Stimulated activated CD4-positive, alpha-beta T cell treated with anti-CD3 and anti-CD28 coated beads, Interleukin-1b, Interleukin-23, amount 100 ng/mL, for 4 hours (primary cell): Measurements from ENCODE around the gene SLC5A2.
"Not testable (repeated sequence)": the region's sequence is repeated elsewhere in the genome, so short reads cannot be mapped to it uniquely, and the experiment has no call there.

Source experiments
- DNase-seq, 2 donors: peaks; one replicate each; pipeline ENCODE4 v3.0.0-alpha.2; 2020; ENCODE audit warnings: low read depth in 2 of 2

The SLC5A2 gene

GRCh38 chr16:31529108-31529936 is 46.4 kb downstream of the SLC5A2 start:
- DNase-seq = peak in 1 of 2 donors; percentile 14

DNA sequence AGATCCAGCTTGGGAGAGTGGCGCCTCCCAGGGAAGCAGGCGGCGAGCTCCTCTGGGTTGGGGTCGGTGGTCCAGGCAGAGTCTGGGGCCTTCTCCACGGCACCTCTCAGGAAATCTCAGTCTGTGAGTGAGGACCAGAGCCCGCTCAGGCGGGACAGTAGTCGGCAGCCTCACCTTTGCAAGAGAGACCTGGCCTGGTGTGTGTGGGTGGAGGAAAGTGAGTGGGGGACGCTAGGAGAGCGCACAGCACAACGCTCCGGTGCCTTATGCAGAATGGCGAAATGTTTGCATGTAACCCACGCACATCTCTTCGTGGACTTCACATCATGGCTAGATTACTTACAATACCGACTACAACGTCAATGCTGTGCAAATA is 47.0 kb downstream of the SLC5A2 start:
- DNase-seq = no peak

- DNase-seq = no peak
Measured at GRCh38 chr16:31530405-31530804, 47.5 kb downstream of the SLC5A2 start.

- DNase-seq = no peak
Measured at GRCh38 chr16:31531096-31531495, 48.2 kb downstream of the SLC5A2 start.

- no peak for DNase-seq
Measured at GRCh38 chr16:31532120-31532519, 49.2 kb downstream of the SLC5A2 start.

DNA sequence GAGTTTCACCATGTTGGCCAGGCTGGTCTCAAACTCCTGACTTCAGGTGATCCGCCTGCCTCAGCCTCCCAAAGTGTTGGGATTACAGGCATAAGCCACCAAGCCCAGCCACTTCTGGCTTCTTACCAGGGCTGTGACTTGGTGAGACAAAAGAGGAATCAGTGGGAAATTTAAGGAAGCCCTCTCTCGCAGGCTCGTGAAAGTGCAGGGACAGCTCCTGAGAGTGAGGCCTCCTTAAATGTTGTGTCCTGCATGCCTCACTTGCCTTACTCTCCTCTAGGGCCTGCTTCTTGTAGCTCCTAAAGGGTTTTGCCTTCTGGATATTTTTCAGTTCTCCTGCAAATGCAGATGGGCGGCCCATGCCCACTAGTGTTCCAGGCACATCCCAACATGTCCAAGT is 50.0 kb downstream of the SLC5A2 start:
- DNase-seq = no peak

DNA sequence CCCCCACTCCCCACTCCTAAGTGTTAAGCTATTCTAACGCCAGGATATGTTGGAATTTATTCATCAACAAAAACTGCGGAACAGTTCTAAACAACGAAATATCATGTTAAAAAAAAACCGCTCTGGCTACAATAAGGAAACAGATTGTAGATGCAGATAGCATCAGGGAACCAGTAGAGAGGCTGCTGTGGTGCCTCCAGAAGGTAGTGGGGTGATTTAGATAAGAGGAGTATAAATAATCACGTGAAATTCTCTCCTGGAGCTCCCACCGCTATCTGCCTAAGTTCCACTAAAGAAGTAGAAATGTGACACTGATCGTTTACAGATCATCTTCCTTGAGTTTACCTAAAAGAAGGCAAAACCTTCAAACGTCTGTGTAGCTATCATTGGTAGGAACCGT is 52.8 kb downstream of the SLC5A2 start:
- no peak for DNase-seq

GRCh38 chr16:31536804-31537361 is 54.0 kb downstream of the SLC5A2 start:
- DNase-seq = no peak

DNA sequence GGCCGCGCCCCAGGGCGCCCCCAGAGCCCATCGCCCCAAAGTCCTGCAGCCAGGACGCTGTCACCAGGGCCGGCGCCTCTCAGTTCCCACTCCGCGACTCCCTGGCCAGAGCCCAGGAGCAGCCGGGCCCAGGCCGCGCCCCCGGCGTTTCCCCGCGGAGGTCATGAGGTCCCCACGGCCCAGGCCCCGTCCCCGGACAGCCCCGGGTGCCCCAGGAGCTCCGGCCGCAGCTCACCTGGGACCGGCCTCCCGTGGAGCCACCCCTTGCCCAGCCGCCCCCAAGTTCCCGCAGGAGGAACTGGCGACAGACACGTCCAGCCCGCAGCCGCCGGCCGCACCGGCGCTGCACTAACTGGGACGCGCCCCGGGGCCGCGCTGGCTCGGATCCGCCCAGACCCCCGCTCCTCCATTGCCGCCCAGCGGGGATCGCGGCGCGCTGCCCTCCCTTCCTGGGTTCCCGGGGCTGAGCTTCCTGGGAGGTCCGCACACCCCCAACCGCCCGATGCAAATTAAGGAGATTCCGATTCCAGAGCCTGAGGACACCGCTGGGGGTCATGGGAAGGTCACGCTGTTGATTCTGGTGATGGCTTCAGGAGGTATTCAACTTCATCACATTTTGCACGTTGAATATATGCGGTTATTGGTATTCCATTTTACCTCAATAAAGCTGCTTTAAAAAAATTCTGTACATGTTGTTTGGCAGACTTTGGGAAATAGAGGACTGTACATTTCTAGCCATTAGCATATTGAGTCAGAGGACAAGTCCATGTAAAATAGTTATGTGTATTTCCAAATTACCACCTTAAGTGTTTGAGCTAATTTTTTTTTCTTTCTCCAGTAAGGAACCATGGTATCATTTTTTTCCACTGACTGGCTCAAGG is 54.7 kb downstream of the SLC5A2 start:
- no peak for DNase-seq

GRCh38 chr16:31538243-31538598 is 55.3 kb downstream of the SLC5A2 start:
- not testable (repeated sequence) for DNase-seq

- not testable (repeated sequence) for DNase-seq
Measured at GRCh38 chr16:31539762-31540161, 56.8 kb downstream of the SLC5A2 start.
